ENCODE results near the gene GPR107.

- TF ChIP-seq BACH2 (CRISPR knock-in tag; IDR thresholded peaks at IDR 0.05; ENCODE audit: borderline replicate concordance): no peak
- no peak for TF ChIP-seq CREB5 (CRISPR knock-in tag; IDR thresholded peaks at IDR 0.05; ENCODE audit: low read depth)
- no peak for TF ChIP-seq PPARA (CRISPR knock-in tag; IDR thresholded peaks at IDR 0.05; ENCODE audit: borderline replicate concordance)
- no peak for TF ChIP-seq RARB (CRISPR knock-in tag; IDR thresholded peaks at IDR 0.05)
- TF ChIP-seq TCF4 (CRISPR knock-in tag; IDR thresholded peaks at IDR 0.05; ENCODE audit: borderline replicate concordance): no peak
- no peak for TF ChIP-seq PATZ1 (CRISPR knock-in tag; IDR thresholded peaks at IDR 0.05; ENCODE audit: borderline replicate concordance)
- TF ChIP-seq TSHZ2 (CRISPR knock-in tag; IDR thresholded peaks at IDR 0.05): no peak
- no peak for TF ChIP-seq GLIS3 (CRISPR knock-in tag; IDR thresholded peaks at IDR 0.05)
These were observed 37.2 kb downstream of the GPR107 start for GRCh38 chr9:130090915-130091314.
